Measurements from ENCODE around the gene AQP5.

AQP5 gene

GRCh38 chr12:50004696-50005095, 43.0 kb downstream of the AQP5 start:
- H3K9me3 ChIP-seq (replicated peaks in 1 of 2; ENCODE audit: control insufficient read depth in 2 of 2, insufficient read depth in 1 of 2, low read depth in 1 of 2, low read length in 2 of 2), result no peaks in the 10 kb centered on the region
- H3K36me3 ChIP-seq (replicated peaks in 1 of 2; ENCODE audit: control insufficient read depth in 2 of 2, insufficient read depth in 2 of 2, low read length in 2 of 2), result peaks cover 22 to 93% of the 10 kb centered on the region in 2 donors
- no peak overlapping the region for H3K18ac ChIP-seq (ENCODE audit: low read length)
- no peak overlapping the region for H3K4me2 ChIP-seq (ENCODE audit: insufficient read depth, low read length, poor library complexity, severe bottlenecking)
- no peak overlapping the region for H3K23ac ChIP-seq (ENCODE audit: low read depth, low read length, poor library complexity)
- no peaks in the 10 kb centered on the region for H3K79me1 ChIP-seq (ENCODE audit: low read depth, low read length)
- H2BK5ac ChIP-seq (ENCODE audit: low read length), result no peak overlapping the region
- no peaks in the 10 kb centered on the region for H3K27me3 ChIP-seq (ENCODE audit: control insufficient read depth in 3 of 3, insufficient read depth in 3 of 3, low read depth in 1 of 3, low read length in 3 of 3)
- no peak overlapping the region for H2AK5ac ChIP-seq (ENCODE audit: low read depth, low read length)
- H3K4me3 ChIP-seq (ENCODE audit: low read length in 2 of 2), result no peak overlapping the region
- no peak overlapping the region for H3K9ac ChIP-seq (ENCODE audit: low read depth, low read length, poor library complexity)
- H3K14ac ChIP-seq (ENCODE audit: low read length), result no peak overlapping the region
- H2BK15ac ChIP-seq (ENCODE audit: low read length), result no peak overlapping the region
- no peak for DNase-seq (ENCODE audit: low spot score)
- H3K4me1 ChIP-seq (ENCODE audit: control insufficient read depth in 2 of 2, insufficient read depth in 1 of 2, low read depth in 1 of 2, low read length in 2 of 2), result no peaks in the 10 kb centered on the region
- H3K4ac ChIP-seq (ENCODE audit: low read length), result no peak overlapping the region
- H3K27ac ChIP-seq (replicated peaks; ENCODE audit: low read length), result no peak overlapping the region
- H2BK120ac ChIP-seq (ENCODE audit: low read depth, low read length), result no peak overlapping the region
- no peak overlapping the region for H4K91ac ChIP-seq (ENCODE audit: low read depth, low read length, poor library complexity)
- H2AFZ ChIP-seq (ENCODE audit: low read length), result no peak overlapping the region
- H2BK12ac ChIP-seq (ENCODE audit: low read length), result no peak overlapping the region
- H4K8ac ChIP-seq (ENCODE audit: low read depth, low read length), result no peak overlapping the region

- H2BK120ac ChIP-seq (ENCODE audit: low read depth, low read length), result no peak overlapping the region
- no peak overlapping the region for H3K18ac ChIP-seq (ENCODE audit: low read length)
- no peak overlapping the region for H3K14ac ChIP-seq (ENCODE audit: low read length)
- H3K27ac ChIP-seq (replicated peaks; ENCODE audit: low read length), result no peak overlapping the region
- H2BK15ac ChIP-seq (ENCODE audit: low read length), result no peak overlapping the region
- no peak overlapping the region for H3K23ac ChIP-seq (ENCODE audit: low read depth, low read length, poor library complexity)
- no peak overlapping the region for H3K4me3 ChIP-seq (ENCODE audit: low read length in 2 of 2)
- no peaks in the 10 kb centered on the region for H3K4me1 ChIP-seq (ENCODE audit: control insufficient read depth in 2 of 2, insufficient read depth in 1 of 2, low read depth in 1 of 2, low read length in 2 of 2)
- H2AK5ac ChIP-seq (ENCODE audit: low read depth, low read length), result no peak overlapping the region
- no peak overlapping the region for H2BK12ac ChIP-seq (ENCODE audit: low read length)
- H3K36me3 ChIP-seq (replicated peaks in 1 of 2; ENCODE audit: control insufficient read depth in 2 of 2, insufficient read depth in 2 of 2, low read length in 2 of 2), result peaks cover 22 to 95% of the 10 kb centered on the region in 2 donors
- no peak overlapping the region for H2BK5ac ChIP-seq (ENCODE audit: low read length)
- no peak for DNase-seq (ENCODE audit: low spot score)
- H4K8ac ChIP-seq (ENCODE audit: low read depth, low read length), result no peak overlapping the region
- H3K9me3 ChIP-seq (replicated peaks in 1 of 2; ENCODE audit: control insufficient read depth in 2 of 2, insufficient read depth in 1 of 2, low read depth in 1 of 2, low read length in 2 of 2), result no peaks in the 10 kb centered on the region
- H3K4ac ChIP-seq (ENCODE audit: low read length), result no peak overlapping the region
- H3K4me2 ChIP-seq (ENCODE audit: insufficient read depth, low read length, poor library complexity, severe bottlenecking), result no peak overlapping the region
- H3K79me1 ChIP-seq (ENCODE audit: low read depth, low read length), result no peaks in the 10 kb centered on the region
- WGBS, 2 donors (ENCODE audit: extremely low coverage in 2 of 2, insufficient read length in 2 of 2, insufficient replicate concordance in 1 of 2), result no CpG with 5 or more reads among the region's 3 CpGs
- H3K9ac ChIP-seq (ENCODE audit: low read depth, low read length, poor library complexity), result no peak overlapping the region
- H4K91ac ChIP-seq (ENCODE audit: low read depth, low read length, poor library complexity), result no peak overlapping the region
- H3K27me3 ChIP-seq (ENCODE audit: control insufficient read depth in 3 of 3, insufficient read depth in 3 of 3, low read depth in 1 of 3, low read length in 3 of 3), result no peaks in the 10 kb centered on the region
- H2AFZ ChIP-seq (ENCODE audit: low read length), result no peak overlapping the region
Measured at GRCh38 chr12:50005175-50005574, 43.5 kb downstream of the AQP5 start.

DNA sequence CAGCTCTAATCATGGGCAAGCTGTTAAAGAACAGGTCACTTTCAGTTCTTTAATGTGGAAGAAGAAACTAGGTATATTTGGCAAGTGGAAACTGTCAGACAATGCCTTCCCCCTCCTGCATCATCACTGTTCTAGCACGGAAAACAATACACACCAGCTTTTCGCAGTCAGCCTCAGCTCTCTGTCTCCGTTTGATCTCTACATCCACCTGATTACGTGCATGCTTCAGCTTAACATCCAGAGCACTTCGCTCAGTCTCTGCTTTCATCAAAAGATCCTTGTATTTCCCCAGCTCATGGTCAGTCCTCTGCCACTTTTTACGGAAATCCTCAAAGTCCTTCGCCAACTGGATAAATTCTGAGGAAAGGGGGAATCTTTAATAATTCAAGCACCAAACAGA, 44.6 kb downstream of the AQP5 start:
- Histone ChIP-seq H3K4me1 (ENCODE audit: control insufficient read depth in 2 of 2, insufficient read depth in 1 of 2, low read depth in 1 of 2, low read length in 2 of 2) (no peaks in the 10 kb centered on the region), H3K36me3 (replicated peaks in 1 of 2; ENCODE audit: control insufficient read depth in 2 of 2, insufficient read depth in 2 of 2, low read length in 2 of 2) (peaks cover 20 to 95% of the 10 kb centered on the region in 2 donors), H3K9ac (ENCODE audit: low read depth, low read length, poor library complexity) (no peak overlapping the region), H3K27ac (replicated peaks; ENCODE audit: low read length) (no peak overlapping the region), H3K27me3 (ENCODE audit: control insufficient read depth in 3 of 3, insufficient read depth in 3 of 3, low read depth in 1 of 3, low read length in 3 of 3) (no peaks in the 10 kb centered on the region), H3K23ac (ENCODE audit: low read depth, low read length, poor library complexity) (no peak overlapping the region), H3K79me1 (ENCODE audit: low read depth, low read length) (no peaks in the 10 kb centered on the region), H2BK5ac (ENCODE audit: low read length) (no peak overlapping the region), H3K4me3 (ENCODE audit: low read length in 2 of 2) (no peak overlapping the region), H2AFZ (ENCODE audit: low read length) (no peak overlapping the region), H3K4me2 (ENCODE audit: insufficient read depth, low read length, poor library complexity, severe bottlenecking) (no peak overlapping the region), H3K18ac (ENCODE audit: low read length) (no peak overlapping the region), H3K9me3 (replicated peaks in 1 of 2; ENCODE audit: control insufficient read depth in 2 of 2, insufficient read depth in 1 of 2, low read depth in 1 of 2, low read length in 2 of 2) (no peaks in the 10 kb centered on the region), H3K4ac (ENCODE audit: low read length) (no peak overlapping the region), H2BK120ac (ENCODE audit: low read depth, low read length) (no peak overlapping the region), H2BK12ac (ENCODE audit: low read length) (no peak overlapping the region), H2BK15ac (ENCODE audit: low read length) (no peak overlapping the region), H4K8ac (ENCODE audit: low read depth, low read length) (no peak overlapping the region), H4K91ac (ENCODE audit: low read depth, low read length, poor library complexity) (no peak overlapping the region), H3K14ac (ENCODE audit: low read length) (no peak overlapping the region), H2AK5ac (ENCODE audit: low read depth, low read length) (no peak overlapping the region)
- WGBS, 2 donors (ENCODE audit: extremely low coverage in 2 of 2, insufficient read length in 2 of 2, insufficient replicate concordance in 1 of 2), result no CpG with 5 or more reads among the region's 7 CpGs
- DNase-seq (ENCODE audit: low spot score), result no peak

DNA sequence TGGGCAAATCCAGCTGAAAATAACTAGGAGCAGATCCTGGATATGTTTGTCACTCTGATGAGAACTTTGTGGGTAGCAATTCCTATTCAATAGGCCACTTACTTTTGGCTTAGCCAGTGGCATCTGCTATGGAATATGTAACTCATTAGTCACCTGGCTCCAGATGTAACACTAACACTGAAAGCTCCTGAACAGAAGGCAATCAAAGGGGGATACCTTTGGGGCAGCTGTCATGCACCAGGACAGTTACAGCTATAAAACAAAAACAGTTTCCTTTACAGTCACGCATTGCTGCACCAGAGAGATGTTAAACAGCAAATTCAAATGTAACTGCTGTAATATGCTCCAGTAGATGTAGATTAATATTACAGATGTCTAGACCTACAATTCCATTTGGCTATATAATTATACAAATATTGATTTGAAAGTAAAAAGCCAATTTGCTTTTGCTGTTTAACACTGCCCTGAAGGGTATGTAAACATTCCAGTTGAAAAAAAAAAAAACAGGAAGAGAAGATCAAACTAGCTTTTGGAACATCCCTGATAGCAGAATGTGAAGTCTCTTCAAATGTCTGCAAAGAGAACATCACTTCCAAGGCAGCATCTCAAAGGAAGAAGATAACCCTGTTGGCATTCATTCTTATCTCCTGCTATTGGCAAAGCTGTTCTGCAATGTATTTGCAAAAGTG, 45.2 kb downstream of the AQP5 start:
- Histone ChIP-seq H3K9ac (ENCODE audit: low read depth, low read length, poor library complexity) (no peak overlapping the region), H2BK15ac (ENCODE audit: low read length) (no peak overlapping the region), H3K4me2 (ENCODE audit: insufficient read depth, low read length, poor library complexity, severe bottlenecking) (no peak overlapping the region), H3K9me3 (replicated peaks in 1 of 2; ENCODE audit: control insufficient read depth in 2 of 2, insufficient read depth in 1 of 2, low read depth in 1 of 2, low read length in 2 of 2) (no peaks in the 10 kb centered on the region), H2BK12ac (ENCODE audit: low read length) (no peak overlapping the region), H4K8ac (ENCODE audit: low read depth, low read length) (no peak overlapping the region), H2AK5ac (ENCODE audit: low read depth, low read length) (no peak overlapping the region), H3K4me3 (ENCODE audit: low read length in 2 of 2) (no peak overlapping the region), H3K23ac (ENCODE audit: low read depth, low read length, poor library complexity) (no peak overlapping the region), H4K91ac (ENCODE audit: low read depth, low read length, poor library complexity) (no peak overlapping the region), H2AFZ (ENCODE audit: low read length) (no peak overlapping the region), H3K27ac (replicated peaks; ENCODE audit: low read length) (no peak overlapping the region), H3K4ac (ENCODE audit: low read length) (no peak overlapping the region), H3K14ac (ENCODE audit: low read length) (no peak overlapping the region), H2BK5ac (ENCODE audit: low read length) (no peak overlapping the region), H3K27me3 (ENCODE audit: control insufficient read depth in 3 of 3, insufficient read depth in 3 of 3, low read depth in 1 of 3, low read length in 3 of 3) (no peaks in the 10 kb centered on the region), H3K79me1 (ENCODE audit: low read depth, low read length) (no peaks in the 10 kb centered on the region), H2BK120ac (ENCODE audit: low read depth, low read length) (no peak overlapping the region), H3K36me3 (replicated peaks in 1 of 2; ENCODE audit: control insufficient read depth in 2 of 2, insufficient read depth in 2 of 2, low read length in 2 of 2) (peaks cover 20 to 93% of the 10 kb centered on the region in 2 donors), H3K18ac (ENCODE audit: low read length) (no peak overlapping the region), H3K4me1 (ENCODE audit: control insufficient read depth in 2 of 2, insufficient read depth in 1 of 2, low read depth in 1 of 2, low read length in 2 of 2) (no peaks in the 10 kb centered on the region)
- no CpG with 5 or more reads among the region's 1 CpG for WGBS, 2 donors (ENCODE audit: extremely low coverage in 2 of 2, insufficient read length in 2 of 2, insufficient replicate concordance in 1 of 2)
- no peak for DNase-seq (ENCODE audit: low spot score)
